Fibroblast of mammary gland (primary cell): ENCODE results near the gene MICAL2.
A peak's percentile ranks its signal among the peaks of the same experiment; 100 is the strongest.

Experiments used
- DNase-seq: peaks from one replicate; pipeline ENCODE4 v3.0.0-alpha.2; 2010; ENCODE audit warnings: low read depth
- H3K4me3 ChIP-seq: 2 replicates; pipeline ENCODE4 v1.5.1; 2011; ENCODE audit warnings: low read depth, mild to moderate bottlenecking, low read length, moderate library complexity; ENCODE audit not compliant: control insufficient read depth
- TF ChIP-seq, protein P1 (sequence below): conservative IDR thresholded peaks from 2 replicates; pipeline ENCODE4 v1.5.1; 2011; ENCODE audit warnings: low read depth, low read length, inconsistent platforms; ENCODE audit not compliant: control insufficient read depth, insufficient read depth

MICAL2 gene

GRCh38 chr11:12182676-12183541 lies 72.5 kb downstream of the MICAL2 start:
- peak; percentile 99 for DNase-seq
- peak overlapping the region; percentile 7 for H3K4me3 ChIP-seq

DNA sequence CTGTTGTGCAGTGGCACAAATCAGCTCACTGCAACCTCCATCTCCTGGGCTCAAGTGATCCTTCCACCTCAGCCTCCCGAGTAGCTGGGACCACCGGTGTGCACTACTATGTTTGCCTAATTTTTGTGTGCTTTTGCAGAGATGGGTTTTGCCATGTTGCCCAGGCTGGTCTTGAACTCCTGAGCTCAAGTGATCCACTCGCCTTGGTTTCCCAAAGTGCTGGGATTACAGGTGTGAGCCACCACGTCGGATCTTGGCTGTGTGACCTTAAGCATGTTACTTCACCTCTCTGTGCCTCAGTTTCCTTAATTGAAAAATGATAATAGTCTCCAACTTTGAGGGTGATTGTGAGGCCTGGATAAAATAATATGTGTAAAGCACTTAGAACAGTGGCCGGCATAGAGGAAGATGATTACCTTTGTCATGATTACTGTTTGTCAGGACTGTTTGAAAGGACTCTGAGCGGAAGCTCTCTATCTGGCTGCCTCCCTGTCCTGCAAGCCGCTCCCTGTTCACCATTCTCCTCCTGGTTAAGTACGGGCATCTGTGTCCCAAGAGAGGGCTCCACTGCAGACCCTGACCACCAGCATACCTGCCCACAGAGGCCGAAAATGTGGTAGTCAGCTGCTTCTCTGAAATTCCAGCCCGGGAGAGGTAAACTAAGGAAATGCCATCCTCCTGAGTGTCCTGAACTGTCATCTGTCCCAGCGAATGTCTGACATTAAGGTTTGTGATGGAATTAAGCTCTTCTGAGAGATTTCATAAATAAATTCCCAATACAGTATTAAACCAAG lies 73.6 kb downstream of the MICAL2 start:
- H3K4me3 ChIP-seq = no peak overlapping the region
- DNase-seq = no peak
- TF ChIP-seq, protein P1, sequence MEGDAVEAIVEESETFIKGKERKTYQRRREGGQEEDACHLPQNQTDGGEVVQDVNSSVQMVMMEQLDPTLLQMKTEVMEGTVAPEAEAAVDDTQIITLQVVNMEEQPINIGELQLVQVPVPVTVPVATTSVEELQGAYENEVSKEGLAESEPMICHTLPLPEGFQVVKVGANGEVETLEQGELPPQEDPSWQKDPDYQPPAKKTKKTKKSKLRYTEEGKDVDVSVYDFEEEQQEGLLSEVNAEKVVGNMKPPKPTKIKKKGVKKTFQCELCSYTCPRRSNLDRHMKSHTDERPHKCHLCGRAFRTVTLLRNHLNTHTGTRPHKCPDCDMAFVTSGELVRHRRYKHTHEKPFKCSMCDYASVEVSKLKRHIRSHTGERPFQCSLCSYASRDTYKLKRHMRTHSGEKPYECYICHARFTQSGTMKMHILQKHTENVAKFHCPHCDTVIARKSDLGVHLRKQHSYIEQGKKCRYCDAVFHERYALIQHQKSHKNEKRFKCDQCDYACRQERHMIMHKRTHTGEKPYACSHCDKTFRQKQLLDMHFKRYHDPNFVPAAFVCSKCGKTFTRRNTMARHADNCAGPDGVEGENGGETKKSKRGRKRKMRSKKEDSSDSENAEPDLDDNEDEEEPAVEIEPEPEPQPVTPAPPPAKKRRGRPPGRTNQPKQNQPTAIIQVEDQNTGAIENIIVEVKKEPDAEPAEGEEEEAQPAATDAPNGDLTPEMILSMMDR = no peak

More at GRCh38 chr11:12182676-12183541, 72.5 kb downstream of the MICAL2 start:
- TF ChIP-seq, protein P1 = no peak

GRCh38 chr11:12184699-12185098 lies 74.3 kb downstream of the MICAL2 start:
- no peak overlapping the region for H3K4me3 ChIP-seq
- TF ChIP-seq, protein P1 = no peak
- DNase-seq = peak; percentile 52

- H3K4me3 ChIP-seq = no peak overlapping the region
- DNase-seq = no peak
- TF ChIP-seq, protein P1 = no peak
Observed at GRCh38 chr11:12185106-12185690, 74.8 kb downstream of the MICAL2 start.

DNA sequence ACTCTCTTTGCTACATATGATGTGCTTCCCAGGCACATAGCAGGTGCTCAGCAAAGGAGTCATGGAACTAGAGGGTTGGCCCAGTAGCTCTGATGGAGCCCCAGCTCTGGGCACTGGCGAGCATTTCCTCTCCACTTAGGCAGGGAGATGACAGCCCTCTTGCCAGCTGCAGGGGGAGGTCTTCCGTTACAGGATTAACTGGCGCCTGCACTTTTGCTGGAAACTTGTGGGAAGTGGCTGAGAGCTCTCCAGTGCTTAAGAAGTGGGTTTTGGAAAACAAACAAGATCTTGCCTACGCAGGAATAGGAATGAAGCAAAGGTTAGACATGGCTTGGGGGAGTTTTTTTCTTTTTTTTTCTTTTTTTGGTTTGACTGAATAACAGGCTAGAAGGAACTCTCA lies 75.5 kb downstream of the MICAL2 start:
- TF ChIP-seq, protein P1 = peak; percentile 10
- H3K4me3 ChIP-seq = no peak overlapping the region
- peak; percentile 67 for DNase-seq

- no peak for DNase-seq
- H3K4me3 ChIP-seq = no peak overlapping the region
- TF ChIP-seq, protein P1 = no peak
Observed at GRCh38 chr11:12186701-12187100, 76.3 kb downstream of the MICAL2 start.
